SU-DHL-6 (cell line): ENCODE data around the gene DCAF4.

Source experiments
- EZH2phosphoT487 ChIP-seq: fragments of 200-600 bp; sonication (generic), shearing (Covaris generic); conservative IDR thresholded peaks from 2 replicates; pipeline ENCODE4 v1.6.1; 2018; ENCODE audit warnings: mild to moderate bottlenecking, antibody characterized with exemption, low read length, moderate library complexity, mixed read lengths
- TF ChIP-seq, protein P1 (sequence below): fragments of 200-600 bp; sonication (generic); IDR thresholded peaks from one replicate; pipeline ENCODE4 v1.5.1; 2017; ENCODE audit warnings: antibody characterized with exemption, mild to moderate bottlenecking, low read length, moderate library complexity; ENCODE audit not compliant: insufficient read depth, poor library complexity, severe bottlenecking

DNA sequence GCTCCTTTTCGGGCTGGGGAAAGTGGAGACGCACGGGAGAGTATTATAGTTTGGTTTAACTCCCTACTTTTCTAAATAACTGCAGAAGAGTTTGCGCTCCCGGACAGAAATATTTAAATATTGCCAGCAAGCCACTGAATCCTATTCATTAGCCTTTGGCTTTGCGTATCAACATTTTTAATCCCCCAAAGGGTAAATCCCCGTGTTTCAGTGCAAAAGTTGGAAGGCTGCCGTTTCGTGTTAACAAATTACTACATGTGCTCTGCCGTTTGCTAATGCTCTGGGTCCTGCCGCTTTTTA lies 32.0 kb upstream of the DCAF4 start:
- TF ChIP-seq, protein P1, sequence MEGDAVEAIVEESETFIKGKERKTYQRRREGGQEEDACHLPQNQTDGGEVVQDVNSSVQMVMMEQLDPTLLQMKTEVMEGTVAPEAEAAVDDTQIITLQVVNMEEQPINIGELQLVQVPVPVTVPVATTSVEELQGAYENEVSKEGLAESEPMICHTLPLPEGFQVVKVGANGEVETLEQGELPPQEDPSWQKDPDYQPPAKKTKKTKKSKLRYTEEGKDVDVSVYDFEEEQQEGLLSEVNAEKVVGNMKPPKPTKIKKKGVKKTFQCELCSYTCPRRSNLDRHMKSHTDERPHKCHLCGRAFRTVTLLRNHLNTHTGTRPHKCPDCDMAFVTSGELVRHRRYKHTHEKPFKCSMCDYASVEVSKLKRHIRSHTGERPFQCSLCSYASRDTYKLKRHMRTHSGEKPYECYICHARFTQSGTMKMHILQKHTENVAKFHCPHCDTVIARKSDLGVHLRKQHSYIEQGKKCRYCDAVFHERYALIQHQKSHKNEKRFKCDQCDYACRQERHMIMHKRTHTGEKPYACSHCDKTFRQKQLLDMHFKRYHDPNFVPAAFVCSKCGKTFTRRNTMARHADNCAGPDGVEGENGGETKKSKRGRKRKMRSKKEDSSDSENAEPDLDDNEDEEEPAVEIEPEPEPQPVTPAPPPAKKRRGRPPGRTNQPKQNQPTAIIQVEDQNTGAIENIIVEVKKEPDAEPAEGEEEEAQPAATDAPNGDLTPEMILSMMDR = no peak
- no peak for TF ChIP-seq EZH2phosphoT487
